C4-2B (cell line): ENCODE data around the gene SLC25A33.

Source experiments
- CTCF ChIP-seq: fragments of 450-650 bp; conservative IDR thresholded peaks from 2 replicates; pipeline ENCODE4 v1.5.1; 2017; ENCODE audit warnings: mild to moderate bottlenecking
- ZFX ChIP-seq: fragments of 450-650 bp; IDR thresholded peaks from 2 replicates; pipeline ENCODE4 v1.6.1; 2017

- no peak for TF ChIP-seq CTCF
- peak; percentile 90 for TF ChIP-seq ZFX
Observed at GRCh38 chr1:9539165-9539828, at the start of gene SLC25A33.
